HS-27A (cell line): ENCODE results near the gene TM7SF2.

Source experiments
- DNase-seq: peaks from one replicate; pipeline ENCODE4 v3.0.0-alpha.2; 2012; ENCODE audit warnings: low read depth, missing footprints

TM7SF2 gene

DNA sequence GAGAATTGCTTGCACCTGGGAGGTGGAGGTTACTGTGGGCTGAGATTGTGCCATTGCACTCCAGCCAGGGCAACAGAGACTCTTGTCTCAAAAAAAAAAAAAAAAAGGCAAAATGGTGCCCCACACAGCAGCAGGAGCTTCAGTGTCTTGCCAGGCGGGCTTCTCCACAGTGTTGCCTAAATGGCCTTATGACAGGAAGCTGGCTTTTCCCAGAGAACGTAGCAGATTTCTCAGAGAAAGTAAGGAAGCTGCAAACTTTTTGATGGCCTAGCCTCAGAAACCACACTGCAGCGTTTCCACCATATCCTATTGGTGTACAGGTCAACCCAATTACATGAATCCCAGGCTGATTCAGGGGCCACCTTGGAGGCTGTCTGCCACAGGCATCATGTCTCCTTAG lies 45.7 kb downstream of the TM7SF2 start:
- no peak for DNase-seq

- no peak for DNase-seq
Observed at GRCh38 chr11:65159012-65159411, 47.3 kb downstream of the TM7SF2 start.

- no peak for DNase-seq
Observed at GRCh38 chr11:65160643-65161042, 49.0 kb downstream of the TM7SF2 start.

- DNase-seq = no peak
Observed at GRCh38 chr11:65163684-65164083, 52.0 kb downstream of the TM7SF2 start.
